IPS-18a (cell line): Measurements from ENCODE around the gene PCBP4.
"Not testable (repeated sequence)": the region's sequence is repeated elsewhere in the genome, so short reads cannot be mapped to it uniquely, and the experiment has no call there.

Experiments
- H3K27ac ChIP-seq: one replicate; pipeline ENCODE4 v1.5.1; 2013; ENCODE audit warnings: low read length
- H3K27me3 ChIP-seq: one replicate; pipeline ENCODE4 v1.6.1; 2013; ENCODE audit warnings: mild to moderate bottlenecking, low read length; ENCODE audit not compliant: control insufficient read depth, insufficient read depth
- H3K36me3 ChIP-seq: one replicate; pipeline ENCODE4 v1.6.1; 2013; ENCODE audit warnings: low read depth, low read length; ENCODE audit not compliant: control insufficient read depth
- H3K4me1 ChIP-seq: one replicate; pipeline ENCODE4 v1.6.1; 2013; ENCODE audit warnings: low read depth, low read length; ENCODE audit not compliant: control insufficient read depth
- H3K4me3 ChIP-seq: one replicate; pipeline ENCODE4 v1.5.1; 2013; ENCODE audit warnings: low read length
- H3K9ac ChIP-seq: one replicate; pipeline ENCODE4 v1.6.1; 2013; ENCODE audit warnings: mild to moderate bottlenecking, low read length, moderate library complexity
- H3K9me3 ChIP-seq: one replicate; pipeline ENCODE4 v1.6.1; 2013; ENCODE audit warnings: low read depth, low read length; ENCODE audit not compliant: control insufficient read depth

Gene PCBP4

DNA sequence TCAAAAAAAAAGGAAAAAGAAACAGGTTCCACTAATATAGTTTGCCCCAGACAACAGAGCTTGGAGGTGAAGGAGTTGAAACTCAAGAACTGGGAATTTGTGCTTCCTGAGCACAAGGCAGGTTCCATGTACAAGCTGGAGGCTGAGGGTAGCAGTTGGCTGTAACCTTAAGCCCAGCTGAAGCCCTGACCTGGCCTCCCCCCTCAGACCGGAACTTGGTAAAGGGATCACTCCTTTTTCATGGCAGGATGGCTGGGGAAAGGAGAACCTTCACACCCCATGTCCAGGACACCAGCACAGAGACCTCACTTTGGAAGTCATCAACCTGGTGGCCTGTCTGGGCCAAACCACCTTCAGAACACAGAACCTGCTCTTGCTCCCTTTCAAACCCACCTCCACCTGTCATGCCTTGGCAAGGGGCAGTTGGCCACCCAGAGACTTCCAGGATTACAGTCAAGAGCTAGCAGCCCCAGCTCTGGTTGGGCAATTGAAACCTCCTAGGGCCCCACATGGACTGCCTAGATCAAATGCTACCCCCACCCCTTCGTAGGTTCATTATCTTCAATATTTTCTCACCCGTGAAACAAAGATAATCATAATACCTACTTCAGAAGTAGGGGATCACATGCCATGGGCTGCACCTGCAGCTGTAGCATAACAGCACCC is 24.9 kb upstream of the PCBP4 start:
- peaks cover 37% of the 10 kb centered on the region for H3K36me3 ChIP-seq
- H3K4me3 ChIP-seq: no peak overlapping the region
- no peaks in the 10 kb centered on the region for H3K27me3 ChIP-seq
- H3K9ac ChIP-seq: no peak overlapping the region
- H3K27ac ChIP-seq: no peak overlapping the region
- H3K9me3 ChIP-seq: no peaks in the 10 kb centered on the region
- peaks cover 5% of the 10 kb centered on the region for H3K4me1 ChIP-seq

DNA sequence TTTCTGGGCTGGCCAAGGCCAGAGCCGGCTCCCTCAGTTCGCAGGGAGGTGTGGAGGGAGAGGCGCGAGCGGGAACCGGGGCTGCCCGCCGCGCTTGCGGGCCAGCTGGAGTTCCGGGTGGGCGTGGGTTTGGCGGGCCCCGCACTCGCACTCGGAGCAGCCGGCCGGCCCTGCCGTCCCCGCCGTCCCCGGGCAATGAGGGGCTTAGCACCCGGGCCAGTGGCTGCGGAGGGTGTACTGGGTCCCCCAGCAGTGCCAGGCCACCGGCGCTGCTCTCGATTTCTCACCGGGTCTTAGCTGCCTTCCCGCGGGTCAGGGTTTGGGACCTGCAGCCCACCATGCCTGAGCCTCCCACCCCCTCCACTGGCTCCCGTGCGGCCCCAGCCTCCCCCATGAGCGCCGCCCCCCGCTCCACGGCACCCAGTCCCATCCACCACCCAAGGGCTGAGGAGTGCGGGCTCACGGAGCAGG is 23.3 kb upstream of the PCBP4 start:
- H3K4me3 ChIP-seq, H3K9ac ChIP-seq, H3K27ac ChIP-seq, H3K4me1 ChIP-seq, H3K9me3 ChIP-seq, H3K27me3 ChIP-seq: not testable (repeated sequence)
- peaks cover 37% of the 10 kb centered on the region for H3K36me3 ChIP-seq

DNA sequence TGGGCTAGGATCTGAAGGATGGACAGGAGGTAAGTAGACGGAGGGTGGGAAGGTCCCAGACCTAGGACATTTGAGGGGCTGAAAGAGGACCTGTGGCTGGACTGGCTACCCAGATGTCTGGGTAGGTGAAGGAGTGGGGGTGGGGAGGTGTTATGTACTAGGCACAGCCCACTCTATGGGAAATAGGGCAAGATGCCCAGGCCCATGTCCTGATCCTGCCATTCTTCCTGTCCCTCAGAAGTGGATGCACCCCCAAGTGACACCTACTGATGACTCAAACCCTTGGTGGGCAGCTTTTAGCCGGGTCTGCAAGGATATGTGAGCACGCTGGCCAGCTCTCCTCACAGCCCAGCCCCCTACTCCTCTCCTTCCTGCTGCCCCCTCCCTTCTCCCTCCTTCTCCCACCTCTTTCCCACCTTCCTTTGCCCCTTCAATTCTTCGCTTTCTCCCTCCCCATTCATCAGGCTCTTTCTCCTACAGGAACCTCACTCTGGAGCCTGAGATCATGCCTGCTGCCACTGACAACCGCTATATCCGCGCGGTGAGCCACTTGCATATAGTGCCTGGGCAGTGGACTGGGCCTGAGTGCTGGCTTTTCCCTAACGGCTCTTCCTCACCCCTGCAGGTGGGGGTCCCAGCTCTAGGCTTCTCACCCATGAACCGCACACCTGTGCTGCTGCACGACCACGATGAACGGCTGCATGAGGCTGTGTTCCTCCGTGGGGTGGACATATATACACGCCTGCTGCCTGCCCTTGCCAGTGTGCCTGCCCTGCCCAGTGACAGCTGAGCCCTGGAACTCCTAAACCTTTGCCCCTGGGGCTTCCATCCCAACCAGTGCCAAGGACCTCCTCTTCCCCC is 21.3 kb upstream of the PCBP4 start:
- Histone ChIP-seq H3K27ac (no peak overlapping the region), H3K27me3 (no peaks in the 10 kb centered on the region), H3K9me3 (no peaks in the 10 kb centered on the region), H3K9ac (no peak overlapping the region), H3K36me3 (peaks cover 20% of the 10 kb centered on the region), H3K4me1 (peaks cover 13% of the 10 kb centered on the region), H3K4me3 (no peak overlapping the region)

DNA sequence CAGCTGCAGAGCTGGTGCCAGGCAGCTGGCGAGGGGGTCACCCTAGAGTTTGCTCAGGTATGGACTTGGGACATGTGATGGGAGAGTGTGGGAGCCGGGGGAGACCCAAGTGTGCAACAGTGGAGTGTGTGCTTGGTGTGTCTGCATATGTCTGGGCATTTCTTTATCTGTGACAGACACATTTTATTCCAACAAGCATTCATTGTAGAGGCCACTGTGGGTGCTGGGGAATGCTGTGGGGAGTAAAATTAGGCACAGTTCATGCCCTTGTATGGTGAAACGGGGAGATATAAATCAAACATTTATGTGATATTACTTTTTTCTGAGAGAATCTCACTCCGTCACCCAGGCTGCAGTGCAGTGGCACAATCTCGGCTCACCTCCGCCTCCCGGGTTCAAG is 20.3 kb upstream of the PCBP4 start:
- Histone ChIP-seq H3K4me3 (no peak overlapping the region), H3K27ac (no peak overlapping the region), H3K27me3 (no peaks in the 10 kb centered on the region), H3K36me3 (peaks cover 12% of the 10 kb centered on the region), H3K9me3 (no peaks in the 10 kb centered on the region), H3K4me1 (peaks cover 15% of the 10 kb centered on the region), H3K9ac (no peak overlapping the region)

DNA sequence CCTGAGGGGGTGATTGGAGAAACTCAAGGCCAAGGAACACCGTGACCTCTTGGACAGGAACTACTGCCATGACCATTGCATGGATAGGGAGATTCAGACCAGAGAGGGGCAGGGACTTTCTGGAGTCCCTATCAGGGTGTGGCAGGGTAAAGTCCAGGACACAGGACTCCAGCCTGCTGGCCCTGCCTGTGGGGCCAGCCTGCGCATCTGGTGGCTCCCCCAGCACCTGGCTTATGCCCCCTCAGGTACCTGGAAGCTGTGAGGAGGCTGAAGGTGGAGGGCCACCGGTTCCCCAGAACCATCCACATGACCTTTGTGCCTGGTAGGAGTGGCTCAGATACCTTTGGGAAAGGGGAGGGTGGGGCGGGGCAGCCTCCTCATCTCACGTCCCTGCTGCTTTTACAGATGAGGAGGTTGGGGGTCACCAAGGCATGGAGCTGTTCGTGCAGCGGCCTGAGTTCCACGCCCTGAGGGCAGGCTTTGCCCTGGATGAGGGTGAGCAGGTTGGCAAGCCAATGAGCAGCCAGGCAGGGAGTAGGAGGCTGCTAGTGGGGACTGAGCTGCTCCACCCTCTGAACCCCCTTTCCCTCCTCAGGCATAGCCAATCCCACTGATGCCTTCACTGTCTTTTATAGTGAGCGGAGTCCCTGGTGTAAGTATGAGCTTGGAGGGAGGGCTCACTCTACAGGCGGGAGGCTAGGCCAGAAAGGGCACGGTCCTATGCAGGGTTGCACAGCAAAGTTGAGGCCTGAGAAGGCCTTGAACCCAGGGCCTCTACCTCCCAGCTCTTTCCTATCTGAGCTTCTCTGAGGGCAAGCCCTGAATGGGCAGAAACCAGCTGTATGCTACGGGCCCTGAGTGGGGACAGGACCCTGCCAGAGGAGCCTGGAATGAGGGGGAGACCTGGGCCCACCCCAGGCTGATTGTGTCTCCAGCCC is 19.0 kb upstream of the PCBP4 start:
- Histone ChIP-seq H3K27ac (no peak overlapping the region), H3K27me3 (no peaks in the 10 kb centered on the region), H3K36me3 (no peaks in the 10 kb centered on the region), H3K9me3 (no peaks in the 10 kb centered on the region), H3K9ac (no peak overlapping the region), H3K4me1 (peaks cover 18% of the 10 kb centered on the region), H3K4me3 (no peak overlapping the region)

DNA sequence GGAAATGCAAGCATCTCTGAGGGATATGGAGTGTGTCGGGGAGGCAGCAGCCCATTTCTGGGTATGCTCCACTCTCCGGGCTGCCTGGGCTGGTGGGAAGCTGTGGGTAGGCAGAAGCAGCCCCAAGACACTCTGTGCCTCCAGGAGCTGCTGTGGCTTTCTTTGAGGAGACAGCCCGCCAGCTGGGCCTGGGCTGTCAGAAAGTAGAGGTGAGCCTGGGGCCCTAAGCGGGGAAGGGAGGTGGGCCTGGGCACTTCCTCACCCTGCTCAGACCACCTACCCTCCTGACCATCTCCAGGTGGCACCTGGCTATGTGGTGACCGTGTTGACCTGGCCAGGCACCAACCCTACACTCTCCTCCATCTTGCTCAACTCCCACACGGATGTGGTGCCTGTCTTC is 17.8 kb upstream of the PCBP4 start:
- H3K27me3 ChIP-seq: no peaks in the 10 kb centered on the region
- peaks cover 16% of the 10 kb centered on the region for H3K4me1 ChIP-seq
- H3K27ac ChIP-seq: no peak overlapping the region
- no peaks in the 10 kb centered on the region for H3K9me3 ChIP-seq
- no peak overlapping the region for H3K4me3 ChIP-seq
- no peaks in the 10 kb centered on the region for H3K36me3 ChIP-seq
- H3K9ac ChIP-seq: no peak overlapping the region

DNA sequence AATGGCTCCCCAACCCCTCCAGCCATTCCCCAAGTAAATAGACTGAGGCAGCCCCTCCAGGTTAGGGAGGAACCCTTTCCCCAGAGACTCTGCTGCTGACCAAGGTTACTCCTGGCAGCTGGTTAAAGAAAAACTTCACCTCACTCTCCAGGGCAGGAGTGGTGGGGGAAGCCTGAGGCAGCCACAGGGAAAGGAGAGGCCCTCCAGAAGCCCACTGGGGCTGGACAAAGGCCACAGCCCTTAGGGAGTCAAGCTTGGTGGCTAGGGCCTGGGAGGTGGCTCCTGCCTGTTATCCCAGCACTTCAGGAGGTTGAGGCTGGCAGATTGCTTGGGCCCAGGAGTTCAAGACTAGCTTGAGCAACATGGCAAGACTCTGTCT is 17.0 kb upstream of the PCBP4 start:
- Histone ChIP-seq H3K9ac (no peak overlapping the region), H3K27ac (no peak overlapping the region), H3K4me1 (peaks cover 16% of the 10 kb centered on the region), H3K4me3 (peak overlapping the region; percentile 62), H3K27me3 (no peaks in the 10 kb centered on the region), H3K9me3 (no peaks in the 10 kb centered on the region), H3K36me3 (no peaks in the 10 kb centered on the region)

DNA sequence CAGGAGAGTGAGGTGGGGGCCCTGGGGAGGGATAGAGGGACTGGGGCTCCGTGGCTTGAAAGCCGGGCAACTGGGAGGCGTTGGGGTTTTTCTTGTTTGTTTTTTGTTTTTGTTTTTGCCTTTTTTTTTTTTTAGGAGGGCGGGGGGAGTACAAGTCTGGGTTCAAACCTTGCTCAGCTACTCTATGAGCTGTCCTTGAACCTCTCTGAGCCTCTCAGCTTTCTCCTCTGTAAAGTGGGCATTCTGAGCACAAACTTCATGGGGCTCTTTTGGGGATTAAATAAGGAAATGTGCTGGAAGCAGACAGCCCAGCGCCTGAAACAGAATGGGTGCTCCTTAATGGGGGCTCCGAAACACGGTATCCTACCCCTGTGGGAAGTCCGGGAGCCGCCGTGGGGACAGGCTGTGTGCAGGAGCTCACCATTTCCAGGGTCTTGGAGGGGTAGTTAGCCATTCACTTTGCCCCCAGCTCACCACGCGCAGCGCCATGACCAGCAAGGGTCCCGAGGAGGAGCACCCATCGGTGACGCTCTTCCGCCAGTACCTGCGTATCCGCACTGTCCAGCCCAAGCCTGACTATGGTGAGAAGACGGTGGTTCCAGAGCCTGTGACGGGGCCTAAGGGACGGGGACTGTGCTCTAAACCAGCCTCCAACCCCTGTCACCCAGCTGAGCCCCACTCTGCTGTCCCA is 16.5 kb upstream of the PCBP4 start:
- H3K9me3 ChIP-seq: no peaks in the 10 kb centered on the region
- H3K4me1 ChIP-seq: peaks cover 16% of the 10 kb centered on the region
- peak overlapping the region; percentile 62 for H3K4me3 ChIP-seq
- no peaks in the 10 kb centered on the region for H3K27me3 ChIP-seq
- H3K9ac ChIP-seq: peak overlapping the region; percentile 85
- peak overlapping the region; percentile 59 for H3K27ac ChIP-seq
- no peaks in the 10 kb centered on the region for H3K36me3 ChIP-seq

DNA sequence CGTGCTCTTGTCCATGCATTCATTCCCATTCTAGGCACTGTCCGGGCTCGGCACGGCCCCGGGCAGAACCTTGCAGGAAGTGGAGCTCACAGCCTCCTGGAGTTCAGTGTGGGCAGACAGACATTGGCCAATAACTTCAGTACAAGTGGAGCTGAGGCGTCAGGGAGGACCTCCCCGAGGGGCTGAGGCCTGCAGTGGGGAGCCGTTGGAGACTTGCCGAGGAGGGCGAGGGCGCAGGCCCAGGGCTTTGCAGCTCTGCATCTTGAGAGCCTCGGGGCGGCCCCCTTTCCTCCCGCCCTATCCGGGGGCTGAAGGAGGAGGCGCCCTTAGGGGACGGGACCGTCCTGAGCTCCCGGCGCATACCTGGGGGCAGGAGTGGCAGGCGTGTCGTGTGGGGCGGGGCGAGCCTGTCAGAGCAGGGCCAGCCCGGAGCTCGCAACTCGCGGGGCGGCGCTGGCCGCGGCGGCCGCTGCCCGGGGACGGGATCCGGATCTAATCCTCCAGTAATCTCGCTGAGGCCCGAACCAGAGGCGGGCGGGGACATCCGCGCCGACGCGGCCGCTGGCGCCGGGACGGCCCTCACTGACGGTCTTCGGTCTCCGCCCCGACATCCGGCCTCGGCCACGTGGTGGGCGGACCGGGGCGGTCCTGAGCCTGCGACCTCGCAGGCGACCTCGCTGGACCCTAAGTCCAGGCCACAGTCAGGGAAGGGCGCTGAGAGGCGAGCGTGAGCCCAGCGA is 15.8 kb upstream of the PCBP4 start, which contains the start of gene ACY1:
TSS of gene ACY1 (plus strand) at position 698 of the 740 bp plus-strand sequence. CDS start 530 bp downstream, outside the sequence.
- H3K27ac ChIP-seq: peak within 1 kb of the TSS; percentile 59
- H3K9me3 ChIP-seq: no peaks in the 10 kb centered on the region
- H3K4me3 ChIP-seq: peak within 1 kb of the TSS; percentile 62
- peaks cover 16% of the 10 kb centered on the region for H3K4me1 ChIP-seq
- no peaks in the 10 kb centered on the region for H3K27me3 ChIP-seq
- no peaks in the 10 kb centered on the region for H3K36me3 ChIP-seq
- peak within 1 kb of the TSS; percentile 85 for H3K9ac ChIP-seq

DNA sequence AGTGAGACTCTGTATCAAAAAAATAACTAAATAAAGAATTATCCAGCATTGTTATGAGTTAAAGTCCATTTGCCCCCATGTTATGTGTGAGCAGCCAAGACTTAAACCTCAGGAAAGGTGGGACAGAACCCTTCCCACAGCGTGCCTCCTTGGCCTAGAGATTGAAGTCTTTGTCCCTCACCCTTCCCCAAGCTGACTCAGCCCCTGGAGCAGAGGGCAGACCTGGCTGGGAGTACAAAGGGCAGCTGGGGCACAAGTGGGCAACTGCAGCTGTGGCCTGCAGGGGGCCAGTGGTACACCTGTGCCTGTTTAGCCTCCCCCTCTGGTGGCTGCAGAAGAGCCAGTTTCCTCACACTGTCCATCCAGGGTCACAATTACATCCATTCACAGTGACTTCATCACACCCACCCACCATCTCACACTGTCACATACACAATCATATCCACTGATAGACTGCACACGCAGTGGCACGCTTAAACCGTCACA is 15.1 kb upstream of the PCBP4 start:
- peak overlapping the region; percentile 85 for H3K9ac ChIP-seq
- no peaks in the 10 kb centered on the region for H3K9me3 ChIP-seq
- H3K4me1 ChIP-seq: peaks cover 16% of the 10 kb centered on the region
- peak overlapping the region; percentile 62 for H3K4me3 ChIP-seq
- peaks cover 5% of the 10 kb centered on the region for H3K27me3 ChIP-seq
- H3K27ac ChIP-seq: no peak overlapping the region
- H3K36me3 ChIP-seq: no peaks in the 10 kb centered on the region
